ENCODE data around the gene TBKBP1.
A peak's percentile ranks its signal among the peaks of the same experiment; 100 is the strongest.

The TBKBP1 gene

GRCh38 chr17:47660064-47660492 lies 33.9 kb upstream of the TBKBP1 start:
- H3K4me1 ChIP-seq = peaks cover 0 to 2% (median under 1%) of the 10 kb centered on the region in 4 donors
- no peak for DNase-seq
- no peak overlapping the region for H3K4me3 ChIP-seq
- no peaks in the 10 kb centered on the region for H3K27me3 ChIP-seq
- no peaks in the 10 kb centered on the region for H3K9me3 ChIP-seq
- TF ChIP-seq, protein P1, sequence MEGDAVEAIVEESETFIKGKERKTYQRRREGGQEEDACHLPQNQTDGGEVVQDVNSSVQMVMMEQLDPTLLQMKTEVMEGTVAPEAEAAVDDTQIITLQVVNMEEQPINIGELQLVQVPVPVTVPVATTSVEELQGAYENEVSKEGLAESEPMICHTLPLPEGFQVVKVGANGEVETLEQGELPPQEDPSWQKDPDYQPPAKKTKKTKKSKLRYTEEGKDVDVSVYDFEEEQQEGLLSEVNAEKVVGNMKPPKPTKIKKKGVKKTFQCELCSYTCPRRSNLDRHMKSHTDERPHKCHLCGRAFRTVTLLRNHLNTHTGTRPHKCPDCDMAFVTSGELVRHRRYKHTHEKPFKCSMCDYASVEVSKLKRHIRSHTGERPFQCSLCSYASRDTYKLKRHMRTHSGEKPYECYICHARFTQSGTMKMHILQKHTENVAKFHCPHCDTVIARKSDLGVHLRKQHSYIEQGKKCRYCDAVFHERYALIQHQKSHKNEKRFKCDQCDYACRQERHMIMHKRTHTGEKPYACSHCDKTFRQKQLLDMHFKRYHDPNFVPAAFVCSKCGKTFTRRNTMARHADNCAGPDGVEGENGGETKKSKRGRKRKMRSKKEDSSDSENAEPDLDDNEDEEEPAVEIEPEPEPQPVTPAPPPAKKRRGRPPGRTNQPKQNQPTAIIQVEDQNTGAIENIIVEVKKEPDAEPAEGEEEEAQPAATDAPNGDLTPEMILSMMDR (IDR thresholded peaks at IDR 0.05) = no peak
- intact Hi-C loops (cut with DNase I; ENCODE audit: low total_unique reads) = no loop called here
- no peak overlapping the region for H3K27ac ChIP-seq
- peaks cover 86 to 99% (median 90%) of the 10 kb centered on the region in 3 donors for H3K36me3 ChIP-seq

DNA sequence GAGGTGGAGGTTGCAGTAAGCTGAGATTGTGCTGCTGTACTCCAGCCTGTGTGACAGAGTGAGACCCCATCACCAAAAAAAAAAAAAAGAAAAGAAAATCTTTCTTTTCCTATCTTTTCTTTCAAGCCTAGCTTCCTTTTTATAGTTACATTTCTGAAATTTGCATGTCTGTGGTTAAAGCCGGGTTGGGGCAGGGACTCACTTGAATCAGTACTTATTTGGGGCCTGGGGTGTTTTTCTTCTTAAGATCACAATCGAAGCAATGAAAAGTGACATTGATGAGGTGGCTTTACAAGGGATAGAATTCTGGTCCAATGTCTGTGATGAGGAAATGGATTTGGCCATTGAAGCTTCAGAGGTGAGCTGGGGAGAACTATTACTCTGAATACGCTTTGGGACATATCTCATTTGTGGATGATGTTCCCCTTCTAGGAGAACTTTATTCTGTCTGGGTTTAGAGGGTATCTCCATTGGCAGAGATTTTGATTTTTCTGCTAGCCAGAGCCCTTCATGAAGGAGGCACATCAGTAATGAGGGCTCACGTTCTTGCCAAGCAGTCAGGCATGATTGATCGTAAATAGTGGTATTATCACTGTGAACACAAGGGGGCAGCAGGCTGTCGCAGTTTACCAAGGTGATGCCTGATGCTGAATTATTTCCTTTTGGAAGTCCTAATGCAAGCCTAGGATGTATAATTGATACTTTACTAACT lies 29.9 kb upstream of the TBKBP1 start:
- peaks cover 86 to 97% (median 88%) of the 10 kb centered on the region in 3 donors for H3K36me3 ChIP-seq
- H3K9me3 ChIP-seq = no peaks in the 10 kb centered on the region
- H3K4me3 ChIP-seq = no peak overlapping the region
- intact Hi-C loops (cut with DNase I; ENCODE audit: low total_unique reads) = no loop called here
- H3K4me1 ChIP-seq = no peaks in the 10 kb centered on the region
- DNase-seq = peak in 1 of 2 donors; percentile 35
- no peaks in the 10 kb centered on the region for H3K27me3 ChIP-seq
- TF ChIP-seq, protein P1 (IDR thresholded peaks at IDR 0.05) = peak; percentile 63 to 64
- H3K27ac ChIP-seq = no peak overlapping the region

DNA sequence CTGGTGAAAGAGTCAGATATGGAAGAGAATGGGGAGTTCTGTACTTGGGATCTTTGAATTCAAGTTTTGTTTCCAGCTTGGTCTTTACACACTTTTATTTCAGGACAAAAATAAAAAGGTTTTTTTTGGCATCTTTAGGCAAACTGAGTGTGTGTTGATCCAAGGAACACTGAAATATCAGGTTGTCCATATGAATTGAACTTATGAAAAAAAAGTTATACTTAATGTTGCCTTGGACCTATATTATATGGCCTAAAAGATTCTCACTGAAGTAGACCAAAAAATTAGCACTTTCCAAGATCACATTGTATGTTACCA lies 29.4 kb upstream of the TBKBP1 start:
- Histone ChIP-seq H3K27me3 (no peaks in the 10 kb centered on the region), H3K9me3 (no peaks in the 10 kb centered on the region), H3K4me3 (no peak overlapping the region), H3K4me1 (no peaks in the 10 kb centered on the region), H3K36me3 (peaks cover 86 to 97% (median 88%) of the 10 kb centered on the region in 3 donors), H3K27ac (no peak overlapping the region)
- DNase-seq = no peak
- TF ChIP-seq, protein P1 (IDR thresholded peaks at IDR 0.05) = no peak
- intact Hi-C loops (cut with DNase I; ENCODE audit: low total_unique reads) = no loop called here

DNA sequence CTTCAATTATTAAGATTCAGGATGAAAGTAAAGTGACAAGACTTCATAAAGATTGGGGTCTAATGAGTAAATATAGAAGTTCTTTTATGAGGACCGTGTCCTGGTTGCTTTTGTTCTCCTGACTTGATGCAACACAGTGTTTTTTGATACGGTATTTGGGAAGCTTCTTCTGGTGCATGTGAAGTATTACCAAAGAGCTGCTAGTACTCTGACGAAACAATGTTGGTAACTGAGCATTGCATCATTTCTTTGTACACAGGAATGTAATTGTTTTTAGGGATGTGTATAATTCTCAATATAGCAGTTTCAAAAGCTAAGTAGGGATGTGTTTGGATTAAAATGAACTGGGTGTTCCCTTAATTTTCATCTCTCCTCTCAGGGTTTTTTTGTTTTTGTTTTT lies 28.3 kb upstream of the TBKBP1 start:
- H3K27me3 ChIP-seq = no peaks in the 10 kb centered on the region
- no peak overlapping the region for H3K4me3 ChIP-seq
- H3K9me3 ChIP-seq = no peaks in the 10 kb centered on the region
- no peak for DNase-seq
- H3K4me1 ChIP-seq = no peaks in the 10 kb centered on the region
- TF ChIP-seq, protein P1 (IDR thresholded peaks at IDR 0.05) = no peak
- H3K36me3 ChIP-seq = peaks cover 86 to 97% (median 90%) of the 10 kb centered on the region in 3 donors
- no peak overlapping the region for H3K27ac ChIP-seq
- intact Hi-C loops (cut with DNase I; ENCODE audit: low total_unique reads) = no loop called here

DNA sequence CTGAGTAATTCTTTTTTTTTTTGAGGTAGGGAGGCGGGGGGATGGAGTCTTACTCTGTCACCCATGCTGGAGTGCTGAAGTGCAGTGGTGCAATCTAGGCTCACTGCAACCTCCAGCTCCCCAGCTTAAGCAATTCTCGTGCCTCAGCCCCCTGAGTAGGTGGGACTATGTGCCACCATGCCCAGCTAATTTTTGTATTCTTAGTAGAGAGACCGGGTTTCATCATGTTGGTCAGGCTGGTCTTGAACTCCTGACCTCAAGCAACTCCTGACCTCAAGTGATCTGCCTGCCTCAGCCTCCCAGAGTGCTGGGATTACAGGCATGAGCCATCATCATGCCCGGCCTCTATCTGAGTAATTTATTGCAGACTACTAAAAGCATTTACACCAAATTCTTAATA lies 24.9 kb upstream of the TBKBP1 start:
- Histone ChIP-seq H3K4me3 (no peak overlapping the region), H3K4me1 (no peaks in the 10 kb centered on the region), H3K27ac (no peak overlapping the region), H3K36me3 (peaks cover 90 to 97% (median 91%) of the 10 kb centered on the region in 3 donors), H3K27me3 (no peaks in the 10 kb centered on the region), H3K9me3 (no peaks in the 10 kb centered on the region)
- TF ChIP-seq, protein P1 (IDR thresholded peaks at IDR 0.05) = no peak
- DNase-seq = no peak
- intact Hi-C loops (cut with DNase I; ENCODE audit: low total_unique reads) = no loop called here

Measured in tibial artery (tissue), 4 donors.